Hepatocyte (in vitro differentiated cells): Measurements from ENCODE around the gene CYTH1. TPM values are rescaled to one million over a fixed set of nuclear protein-coding genes. Genes with fewer than 3 reads are reported as not detected.
A peak's percentile ranks its signal among the peaks of the same experiment; 100 is the strongest.

ENCODE experiments used
- DNase-seq: peaks from one replicate; pipeline ENCODE4 v3.0.0-alpha.2; 2016; ENCODE audit warnings: low spot score
- H2AFZ ChIP-seq: fragments of 200-600 bp; sonication (generic); 2 replicates; pipeline ENCODE4 v1.6.0; 2016; ENCODE audit warnings: antibody characterized with exemption, mild to moderate bottlenecking
- H3K27ac ChIP-seq: fragments of 200-600 bp; sonication (generic); 2 replicates; pipeline ENCODE4 v1.5.1; 2016; ENCODE audit warnings: mild to moderate bottlenecking
- H3K27me3 ChIP-seq: fragments of 200-600 bp; sonication (generic); 2 replicates; pipeline ENCODE4 v1.6.1; 2016
- H3K36me3 ChIP-seq: fragments of 200-600 bp; sonication (generic); replicated peaks from 2 replicates; pipeline ENCODE4 v1.5.1; 2016; ENCODE audit warnings: low read depth; ENCODE audit not compliant: insufficient read depth
- H3K4me1 ChIP-seq: fragments of 200-600 bp; sonication (generic); 2 replicates; pipeline ENCODE4 v1.5.1; 2016; ENCODE audit warnings: mild to moderate bottlenecking, moderate library complexity; ENCODE audit not compliant: insufficient read depth
- H3K4me2 ChIP-seq: fragments of 200-600 bp; sonication (generic); 2 replicates; pipeline ENCODE4 v1.6.0; 2016
- H3K4me3 ChIP-seq: fragments of 200-600 bp; sonication (generic); 2 replicates; pipeline ENCODE4 v1.5.1; 2016; ENCODE audit warnings: mild to moderate bottlenecking
- H3K79me2 ChIP-seq: fragments of 200-600 bp; sonication (generic); 2 replicates; pipeline ENCODE4 v1.6.0; 2017; ENCODE audit warnings: mild to moderate bottlenecking
- H3K9me2 ChIP-seq: fragments of 200-600 bp; sonication (generic); replicated peaks from 2 replicates; pipeline ENCODE4 v1.6.0; 2017; ENCODE audit warnings: mild to moderate bottlenecking; ENCODE audit not compliant: insufficient read depth
- H3K9me3 ChIP-seq: fragments of 200-600 bp; sonication (generic); 2 replicates; pipeline ENCODE4 v1.5.1; 2016; ENCODE audit warnings: low read depth, mild to moderate bottlenecking
- H4K20me1 ChIP-seq: fragments of 200-600 bp; sonication (generic); 2 replicates; pipeline ENCODE4 v1.6.0; 2016; ENCODE audit warnings: mild to moderate bottlenecking; ENCODE audit not compliant: insufficient read depth, poor library complexity, severe bottlenecking
- EZH2 ChIP-seq: fragments of 200-600 bp; sonication (generic); IDR thresholded peaks from 2 replicates; pipeline ENCODE4 v1.6.1; 2016; ENCODE audit warnings: antibody characterized with exemption, mild to moderate bottlenecking, borderline replicate concordance
- EZH2phosphoT487 ChIP-seq: fragments of 200-600 bp; sonication (generic); IDR thresholded peaks from one replicate; pipeline ENCODE4 v1.6.1; 2018; ENCODE audit warnings: antibody characterized with exemption, mild to moderate bottlenecking, low read depth, moderate library complexity; ENCODE audit not compliant: unreplicated experiment, severe bottlenecking
- WGBS: methylation state at CpG from one replicate; pipeline ENCODE4 v1.1.6; 2016; ENCODE audit warnings: low lambda C conversion rate; ENCODE audit errors: missing lambda C conversion rate; 5-methylcytosine and 5-hydroxymethylcytosine counted together
- polyA plus RNA-seq: library from polyadenylated mRNA; unstranded; fragments of >200 nt; fragmentation: Nextera tagmentation; extraction: Ambion mirVana; gene quantifications from 2 replicates; pipeline ENCODE4 v1.2.1, GENCODE V29; 2016
- total RNA-seq: library from RNA; depleted of rRNA; stranded (reverse); fragments of >200 nt; gene quantifications from 2 replicates; pipeline ENCODE4 v1.2.3, GENCODE V29; 2014
- TF ChIP-seq, protein P1 (sequence below): fragments of 200-600 bp; sonication (generic); IDR thresholded peaks from 2 replicates; pipeline ENCODE4 v1.5.1; 2016; ENCODE audit warnings: antibody characterized with exemption, mild to moderate bottlenecking; ENCODE audit not compliant: poor library complexity

CYTH1 gene
- total and polyA plus RNA-seq, 2 experiments from 2014 or later: 38.5 to 44.4 TPM

GRCh38 chr17:78723001-78723796 lies 58.9 kb downstream of the CYTH1 start:
- Histone ChIP-seq H3K4me2 (peak overlapping the region; percentile 85), H3K4me3 (peak overlapping the region; percentile 6), H4K20me1 (peaks cover 98% of the 10 kb centered on the region), H3K36me3 (no peaks in the 10 kb centered on the region), H2AFZ (no peak overlapping the region), H3K9me2 (no peaks in the 10 kb centered on the region), H3K79me2 (peaks cover 100% of the 10 kb centered on the region), H3K4me1 (peaks cover 62% of the 10 kb centered on the region), H3K27ac (no peak overlapping the region), H3K27me3 (no peaks in the 10 kb centered on the region), H3K9me3 (no peaks in the 10 kb centered on the region)
- TF ChIP-seq, protein P1, sequence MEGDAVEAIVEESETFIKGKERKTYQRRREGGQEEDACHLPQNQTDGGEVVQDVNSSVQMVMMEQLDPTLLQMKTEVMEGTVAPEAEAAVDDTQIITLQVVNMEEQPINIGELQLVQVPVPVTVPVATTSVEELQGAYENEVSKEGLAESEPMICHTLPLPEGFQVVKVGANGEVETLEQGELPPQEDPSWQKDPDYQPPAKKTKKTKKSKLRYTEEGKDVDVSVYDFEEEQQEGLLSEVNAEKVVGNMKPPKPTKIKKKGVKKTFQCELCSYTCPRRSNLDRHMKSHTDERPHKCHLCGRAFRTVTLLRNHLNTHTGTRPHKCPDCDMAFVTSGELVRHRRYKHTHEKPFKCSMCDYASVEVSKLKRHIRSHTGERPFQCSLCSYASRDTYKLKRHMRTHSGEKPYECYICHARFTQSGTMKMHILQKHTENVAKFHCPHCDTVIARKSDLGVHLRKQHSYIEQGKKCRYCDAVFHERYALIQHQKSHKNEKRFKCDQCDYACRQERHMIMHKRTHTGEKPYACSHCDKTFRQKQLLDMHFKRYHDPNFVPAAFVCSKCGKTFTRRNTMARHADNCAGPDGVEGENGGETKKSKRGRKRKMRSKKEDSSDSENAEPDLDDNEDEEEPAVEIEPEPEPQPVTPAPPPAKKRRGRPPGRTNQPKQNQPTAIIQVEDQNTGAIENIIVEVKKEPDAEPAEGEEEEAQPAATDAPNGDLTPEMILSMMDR: no peak
- TF ChIP-seq EZH2phosphoT487 (no peak), EZH2 (no peak)
- WGBS: 13% methylated on average over 24 of the region's 25 CpGs
- peak; percentile 75 for DNase-seq

GRCh38 chr17:78722246-78722761 lies 59.8 kb downstream of the CYTH1 start:
- Histone ChIP-seq H3K36me3 (no peaks in the 10 kb centered on the region), H3K4me3 (no peak overlapping the region), H3K4me2 (peak overlapping the region; percentile 85), H3K4me1 (peaks cover 71% of the 10 kb centered on the region), H2AFZ (no peak overlapping the region), H3K79me2 (peaks cover 96% of the 10 kb centered on the region), H3K9me3 (no peaks in the 10 kb centered on the region), H4K20me1 (peaks cover 98% of the 10 kb centered on the region), H3K27ac (no peak overlapping the region), H3K27me3 (no peaks in the 10 kb centered on the region), H3K9me2 (no peaks in the 10 kb centered on the region)
- TF ChIP-seq, protein P1: no peak
- TF ChIP-seq EZH2phosphoT487 (no peak), EZH2 (no peak)
- DNase-seq: no peak
- 91% methylated on average over 7 of the region's 7 CpGs for WGBS

GRCh38 chr17:78719630-78720298 lies 62.3 kb downstream of the CYTH1 start:
- no peak for DNase-seq
- 69% methylated on average over 4 of the region's 4 CpGs for WGBS
- no peaks in the 10 kb centered on the region for H3K27me3 ChIP-seq
- H2AFZ ChIP-seq: no peak overlapping the region
- no peaks in the 10 kb centered on the region for H3K36me3 ChIP-seq
- H3K9me2 ChIP-seq: no peaks in the 10 kb centered on the region
- peaks cover 69% of the 10 kb centered on the region for H3K4me1 ChIP-seq
- H3K27ac ChIP-seq: no peak overlapping the region
- H3K79me2 ChIP-seq: peaks cover 96% of the 10 kb centered on the region
- peaks cover 98% of the 10 kb centered on the region for H4K20me1 ChIP-seq
- no peaks in the 10 kb centered on the region for H3K9me3 ChIP-seq
- peak overlapping the region; percentile 26 for H3K4me2 ChIP-seq
- TF ChIP-seq EZH2: no peak
- no peak for TF ChIP-seq EZH2phosphoT487
- no peak overlapping the region for H3K4me3 ChIP-seq
